SU-DHL-6 (cell line): ENCODE data around the gene ARL10.

Experiments
- CTCF ChIP-seq: fragments of 200-600 bp; sonication (generic); IDR thresholded peaks from one replicate; pipeline ENCODE4 v1.5.1; 2017; ENCODE audit warnings: antibody characterized with exemption, mild to moderate bottlenecking, low read length, moderate library complexity; ENCODE audit not compliant: insufficient read depth, poor library complexity, severe bottlenecking
- EZH2phosphoT487 ChIP-seq: fragments of 200-600 bp; sonication (generic), shearing (Covaris generic); conservative IDR thresholded peaks from 2 replicates; pipeline ENCODE4 v1.6.1; 2018; ENCODE audit warnings: mild to moderate bottlenecking, antibody characterized with exemption, low read length, moderate library complexity, mixed read lengths

- TF ChIP-seq CTCF (no peak), EZH2phosphoT487 (no peak)
Measured at GRCh38 chr5:176413709-176414191, 48.5 kb downstream of the ARL10 start.
